Body of pancreas (tissue), 4 donors: ENCODE results near the gene BACH1.

Experiments used
- CTCF ChIP-seq, 7 experiments: fragments of 450-650 bp in 4 of 7; fragments of 200-600 bp in 3 of 7; sonication (generic) in 3 of 7; IDR thresholded peaks; one replicate each; pipeline ENCODE4 v1.5.1; 2016 to 2019; ENCODE audit warnings: antibody characterized with exemption in 7 of 7
- POLR2A ChIP-seq, 3 donors: fragments of 450-650 bp; IDR thresholded peaks; one replicate each; pipeline ENCODE4 v1.6.1; 2016; ENCODE audit warnings: antibody characterized with exemption in 3 of 3, mild to moderate bottlenecking in 2 of 3

- TF ChIP-seq CTCF (IDR thresholded peaks at IDR 0.05) (no peak), POLR2A (IDR thresholded peaks at IDR 0.05) (no peak)
Measured at GRCh38 chr21:29334717-29335428, 36.2 kb downstream of the BACH1 start.
